ENCODE data around the gene TMC8. TPM values are rescaled to one million over a fixed set of nuclear protein-coding genes. Genes with fewer than 3 reads are reported as not detected.
"Not testable (repeated sequence)": the region's sequence is repeated elsewhere in the genome, so short reads cannot be mapped to it uniquely, and the experiment has no call there.

Gene TMC8, protein sequence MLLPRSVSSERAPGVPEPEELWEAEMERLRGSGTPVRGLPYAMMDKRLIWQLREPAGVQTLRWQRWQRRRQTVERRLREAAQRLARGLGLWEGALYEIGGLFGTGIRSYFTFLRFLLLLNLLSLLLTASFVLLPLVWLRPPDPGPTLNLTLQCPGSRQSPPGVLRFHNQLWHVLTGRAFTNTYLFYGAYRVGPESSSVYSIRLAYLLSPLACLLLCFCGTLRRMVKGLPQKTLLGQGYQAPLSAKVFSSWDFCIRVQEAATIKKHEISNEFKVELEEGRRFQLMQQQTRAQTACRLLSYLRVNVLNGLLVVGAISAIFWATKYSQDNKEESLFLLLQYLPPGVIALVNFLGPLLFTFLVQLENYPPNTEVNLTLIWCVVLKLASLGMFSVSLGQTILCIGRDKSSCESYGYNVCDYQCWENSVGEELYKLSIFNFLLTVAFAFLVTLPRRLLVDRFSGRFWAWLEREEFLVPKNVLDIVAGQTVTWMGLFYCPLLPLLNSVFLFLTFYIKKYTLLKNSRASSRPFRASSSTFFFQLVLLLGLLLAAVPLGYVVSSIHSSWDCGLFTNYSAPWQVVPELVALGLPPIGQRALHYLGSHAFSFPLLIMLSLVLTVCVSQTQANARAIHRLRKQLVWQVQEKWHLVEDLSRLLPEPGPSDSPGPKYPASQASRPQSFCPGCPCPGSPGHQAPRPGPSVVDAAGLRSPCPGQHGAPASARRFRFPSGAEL
- total RNA-seq (2021; fragmentation: NEBNext Ultra II Directional; extraction: Animal tissue kit (Norgen Biotek cat#: 25700)) = not detected
- long read RNA-seq = 0 reads

DNA sequence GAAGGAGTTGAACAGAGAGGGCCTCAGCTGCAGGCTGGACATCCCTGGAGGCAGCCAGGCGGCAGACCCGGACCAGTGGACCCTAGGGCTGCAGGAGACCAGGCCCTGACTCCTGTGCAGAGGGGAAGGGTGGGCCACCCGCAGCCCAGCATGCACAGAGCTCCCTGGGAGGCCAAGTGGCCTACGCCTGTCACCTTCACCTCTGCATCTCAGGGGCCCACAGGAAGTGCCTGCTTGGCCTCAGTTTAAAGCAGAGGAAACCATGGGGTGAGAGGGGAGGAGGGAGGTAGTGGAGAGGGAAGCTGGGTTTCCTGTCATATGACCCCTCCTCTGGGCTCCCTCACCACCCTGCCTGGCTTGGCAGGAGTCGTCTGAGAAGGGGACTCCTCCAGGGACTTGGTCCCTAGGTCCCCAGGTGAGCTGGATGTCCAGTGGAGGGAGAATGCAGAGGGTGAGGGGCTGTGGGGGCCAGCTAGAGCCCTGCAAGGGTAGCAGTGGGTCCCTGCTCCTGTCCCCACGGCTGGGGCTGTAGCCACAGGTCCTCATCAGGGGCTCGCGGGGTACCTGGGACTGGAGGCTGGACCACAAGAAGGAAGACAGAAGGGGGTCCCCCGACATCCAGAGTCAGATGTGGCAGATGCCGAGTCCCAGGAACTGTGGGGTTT, at the start of gene TMC8:
TSS of gene TMC8 (plus strand) at position 335 of the 665 bp plus-strand sequence. CDS start 818 bp downstream, outside the sequence.
- H3K27ac Mint-ChIP-seq = no peak within 1 kb of the TSS
- peaks cover 27% of the 10 kb centered on the region for H3K27me3 Mint-ChIP-seq (ENCODE audit: insufficient read depth)
- H3K4me1 Mint-ChIP-seq (ENCODE audit: low read depth) = 0 out of 2 replicates have a peak, but pooled peaks cover 5% of the 10 kb centered on the region
- no peak for DNase-seq
- H3K36me3 Mint-ChIP-seq (ENCODE audit: low read depth) = no peaks in the 10 kb centered on the region
- H3K9me3 Mint-ChIP-seq = no peaks in the 10 kb centered on the region
- no peak within 1 kb of the TSS for H3K4me3 Mint-ChIP-seq
- TF ChIP-seq, protein P1, sequence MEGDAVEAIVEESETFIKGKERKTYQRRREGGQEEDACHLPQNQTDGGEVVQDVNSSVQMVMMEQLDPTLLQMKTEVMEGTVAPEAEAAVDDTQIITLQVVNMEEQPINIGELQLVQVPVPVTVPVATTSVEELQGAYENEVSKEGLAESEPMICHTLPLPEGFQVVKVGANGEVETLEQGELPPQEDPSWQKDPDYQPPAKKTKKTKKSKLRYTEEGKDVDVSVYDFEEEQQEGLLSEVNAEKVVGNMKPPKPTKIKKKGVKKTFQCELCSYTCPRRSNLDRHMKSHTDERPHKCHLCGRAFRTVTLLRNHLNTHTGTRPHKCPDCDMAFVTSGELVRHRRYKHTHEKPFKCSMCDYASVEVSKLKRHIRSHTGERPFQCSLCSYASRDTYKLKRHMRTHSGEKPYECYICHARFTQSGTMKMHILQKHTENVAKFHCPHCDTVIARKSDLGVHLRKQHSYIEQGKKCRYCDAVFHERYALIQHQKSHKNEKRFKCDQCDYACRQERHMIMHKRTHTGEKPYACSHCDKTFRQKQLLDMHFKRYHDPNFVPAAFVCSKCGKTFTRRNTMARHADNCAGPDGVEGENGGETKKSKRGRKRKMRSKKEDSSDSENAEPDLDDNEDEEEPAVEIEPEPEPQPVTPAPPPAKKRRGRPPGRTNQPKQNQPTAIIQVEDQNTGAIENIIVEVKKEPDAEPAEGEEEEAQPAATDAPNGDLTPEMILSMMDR (IDR thresholded peaks at IDR 0.05) = no peak

DNA sequence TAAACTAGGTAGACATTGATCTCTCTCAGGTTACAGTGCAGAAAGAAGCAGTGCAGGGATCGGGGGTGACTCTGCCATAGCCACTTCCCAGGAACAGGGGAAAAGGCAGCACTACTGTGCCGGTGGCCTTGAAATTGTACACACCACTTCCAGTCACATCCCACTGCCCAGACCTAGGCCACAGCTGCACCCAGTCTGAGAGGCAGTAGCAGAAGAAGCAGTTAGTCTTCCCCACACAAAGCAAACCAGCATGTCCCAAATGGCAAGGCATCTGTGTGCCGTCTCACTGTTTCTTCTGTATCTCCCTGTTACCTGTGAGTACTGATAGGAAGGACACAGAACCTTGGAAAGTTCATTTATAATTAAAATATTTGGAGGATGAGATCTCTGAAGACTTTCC, 49.0 kb upstream of the TMC8 start:
- TF ChIP-seq, protein P1 (IDR thresholded peaks at IDR 0.05) = no peak
- DNase-seq = no peak
- Mint-ChIP-seq H3K36me3 (ENCODE audit: low read depth) (peaks cover 4% of the 10 kb centered on the region; the same call in 1 of the 2 replicates), H3K27me3 (ENCODE audit: insufficient read depth) (no peaks in the 10 kb centered on the region), H3K27ac (no peak overlapping the region), H3K9me3 (no peaks in the 10 kb centered on the region), H3K4me1 (ENCODE audit: low read depth) (no peaks in the 10 kb centered on the region), H3K4me3 (no peak overlapping the region)

DNA sequence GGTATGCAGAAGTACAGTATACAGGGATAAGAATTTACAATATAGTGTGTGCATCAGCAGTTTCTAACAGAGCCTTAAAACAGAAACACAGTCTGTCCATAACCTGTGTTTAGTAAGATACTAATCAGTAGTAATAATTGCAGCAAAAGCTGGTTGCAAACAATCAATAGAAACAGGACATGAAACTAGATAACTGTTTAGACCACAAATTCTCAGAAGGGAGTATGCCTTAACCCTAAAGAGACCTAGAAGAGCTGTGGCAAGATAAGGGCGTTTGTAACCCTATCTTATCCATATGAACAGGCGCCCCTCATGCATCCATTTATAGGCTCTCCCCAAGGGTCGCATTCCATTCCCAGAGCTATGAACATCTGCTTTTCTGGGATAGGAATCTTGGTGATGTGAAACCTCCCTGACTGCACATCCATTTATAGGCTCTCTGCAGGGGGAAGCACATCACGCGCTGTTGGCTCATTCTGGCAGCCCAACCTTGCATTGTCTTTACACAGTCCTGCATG, 48.2 kb upstream of the TMC8 start:
- not testable (repeated sequence) for DNase-seq; H3K4me3 Mint-ChIP-seq; H3K27me3 Mint-ChIP-seq (ENCODE audit: insufficient read depth); H3K36me3 Mint-ChIP-seq (ENCODE audit: low read depth); H3K9me3 Mint-ChIP-seq; H3K27ac Mint-ChIP-seq; H3K4me1 Mint-ChIP-seq (ENCODE audit: low read depth)

DNA sequence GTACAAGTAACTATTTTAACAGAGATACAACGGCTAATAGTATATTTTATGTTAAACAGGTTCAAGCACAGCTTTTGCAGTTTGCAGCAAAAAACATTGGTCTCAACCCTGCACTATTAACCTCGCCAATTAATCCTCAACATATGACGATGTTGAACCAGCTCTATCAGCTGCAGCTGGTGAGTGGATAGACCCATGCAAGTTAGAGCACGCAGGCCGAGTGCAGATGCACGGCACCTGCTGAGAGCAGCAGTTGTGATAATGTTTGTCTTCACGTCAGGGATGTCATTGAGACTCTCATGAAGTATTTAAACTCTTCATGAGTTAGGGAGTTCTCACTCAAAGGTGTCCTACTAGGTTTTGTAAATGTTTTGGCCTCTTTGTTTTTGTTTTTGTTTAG, 47.6 kb upstream of the TMC8 start:
- no peak overlapping the region for H3K27ac Mint-ChIP-seq
- H3K36me3 Mint-ChIP-seq (ENCODE audit: low read depth) = peaks cover 10% of the 10 kb centered on the region; the same call in 1 of the 2 replicates
- TF ChIP-seq, protein P1 (IDR thresholded peaks at IDR 0.05) = no peak
- no peaks in the 10 kb centered on the region for H3K4me1 Mint-ChIP-seq (ENCODE audit: low read depth)
- DNase-seq = no peak
- H3K27me3 Mint-ChIP-seq (ENCODE audit: insufficient read depth) = no peaks in the 10 kb centered on the region
- H3K4me3 Mint-ChIP-seq = no peak overlapping the region
- H3K9me3 Mint-ChIP-seq = no peaks in the 10 kb centered on the region

DNA sequence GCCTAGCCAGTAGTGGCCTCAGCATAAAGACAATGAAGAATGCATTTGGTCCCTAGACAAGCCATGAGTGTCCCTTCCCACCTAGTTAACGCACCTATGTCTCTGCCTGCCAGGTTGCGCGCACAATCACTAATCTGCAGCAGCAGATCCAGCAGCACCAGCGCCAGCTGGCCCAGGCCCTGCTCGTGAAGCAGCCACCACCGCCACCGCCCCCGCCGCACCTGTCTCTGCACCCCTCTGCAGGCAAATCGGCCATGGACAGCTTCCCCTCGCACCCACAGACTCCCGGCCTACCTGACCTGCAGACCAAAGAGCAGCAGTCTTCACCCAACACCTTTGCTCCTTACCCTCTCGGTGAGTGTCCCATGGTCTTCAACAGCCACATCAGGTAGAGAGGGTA, 43.8 kb upstream of the TMC8 start:
- Mint-ChIP-seq H3K27ac (no peak overlapping the region), H3K4me3 (no peak overlapping the region), H3K36me3 (ENCODE audit: low read depth) (peaks cover 10% of the 10 kb centered on the region; the same call in 1 of the 2 replicates), H3K27me3 (ENCODE audit: insufficient read depth) (no peaks in the 10 kb centered on the region), H3K4me1 (ENCODE audit: low read depth) (no peaks in the 10 kb centered on the region), H3K9me3 (no peaks in the 10 kb centered on the region)
- DNase-seq = no peak
- TF ChIP-seq, protein P1 (IDR thresholded peaks at IDR 0.05) = no peak

All from HFFc6 (cell line).